Endothelial cell of umbilical vein (primary cell): ENCODE data around the gene PHB1. TPM values are rescaled to one million over a fixed set of nuclear protein-coding genes. Genes with fewer than 3 reads are reported as not detected.
"Not testable (repeated sequence)": the region's sequence is repeated elsewhere in the genome, so short reads cannot be mapped to it uniquely, and the experiment has no call there.

Experiments used
- BruUV-seq: library from RNA; stranded (reverse); fragments of 400-500 nt; replicated peaks from 2 replicates; lab custom pipeline; 2021; lab: Mats Ljungman, UMichigan
- CTCF ChIA-PET: fragments of 300-600, 350-600 bp; sonication (Branson Sonifier 250); formaldehyde crosslinking; loops from one replicate; lab custom pipeline; 2021; ENCODE audit warnings: antibody characterized with exemption, inconsistent platforms; lab: Charles Lee
- POLR2A ChIA-PET: fragments of 300-600, 350-600 bp; sonication (Branson Sonifier 250); formaldehyde crosslinking; loops from one replicate; lab custom pipeline; 2021; ENCODE audit warnings: antibody characterized with exemption, inconsistent platforms; lab: Charles Lee
- DNase-seq: peaks from one replicate; pipeline ENCODE4 v3.0.0-alpha.2; 2011; ENCODE audit warnings: low read depth, low spot score
- FAIRE-seq: peaks from 2 replicates; lab custom pipeline; 2011; peaks lifted over from hg19 to GRCh38; lab: Jason Lieb, UNC
- H2AFZ ChIP-seq: 2 replicates; pipeline ENCODE4 v1.6.0; 2012; ENCODE audit warnings: low read depth, low read length, control low read depth, inconsistent platforms
- H3K27ac ChIP-seq: 2 replicates; pipeline ENCODE4 v1.5.1; 2011; ENCODE audit warnings: low read depth, mild to moderate bottlenecking, control low read depth, low read length, moderate library complexity; ENCODE audit not compliant: insufficient read depth
- H3K27me3 ChIP-seq, 2 experiments: 2 replicates each; pipeline versions ENCODE4 v1.6.0 to v1.6.1; 2011; ENCODE audit warnings: low read length in 2 of 2, mixed read lengths in 1 of 2; ENCODE audit not compliant: control insufficient read depth in 2 of 2, insufficient read depth in 2 of 2
- H3K36me3 ChIP-seq, 2 experiments: 2 replicates in 1 of 2; 3 replicates in 1 of 2; pipeline ENCODE4 v1.5.1; 2011; ENCODE audit warnings: low read length in 2 of 2, mild to moderate bottlenecking in 1 of 2, moderate library complexity in 1 of 2; ENCODE audit not compliant: control insufficient read depth in 2 of 2, insufficient read depth in 2 of 2; ENCODE audit errors: extremely low read depth in 1 of 2
- H3K4me1 ChIP-seq: 3 replicates; pipeline ENCODE4 v1.5.1; 2011; ENCODE audit warnings: mild to moderate bottlenecking, low read length; ENCODE audit not compliant: control insufficient read depth, insufficient read depth; ENCODE audit errors: extremely low read depth
- H3K4me2 ChIP-seq: 2 replicates; pipeline ENCODE4 v1.6.1; 2011; ENCODE audit warnings: low read length, control low read depth, mixed read lengths; ENCODE audit not compliant: insufficient read depth
- H3K4me3 ChIP-seq, 3 experiments: fragments of 200-600 bp in 1 of 3; sonication (generic), shearing (Covaris generic) in 1 of 3; replicated peaks in 1 of 3; 2 replicates each; pipeline ENCODE4 v1.5.1; 2011 to 2016; ENCODE audit warnings: control low read depth in 3 of 3, low read length in 3 of 3, mild to moderate bottlenecking in 2 of 3, inconsistent platforms in 1 of 3, low read depth in 1 of 3, moderate library complexity in 1 of 3; ENCODE audit not compliant: insufficient read depth in 1 of 3
- H3K79me2 ChIP-seq: 2 replicates; pipeline ENCODE4 v1.6.0; 2012; ENCODE audit warnings: low read length, inconsistent platforms; ENCODE audit not compliant: control insufficient read depth, insufficient read depth
- H3K9ac ChIP-seq: replicated peaks from 2 replicates; pipeline ENCODE3; 2011; ENCODE audit warnings: low read length, control low read depth; ENCODE audit not compliant: insufficient read depth; ENCODE audit errors: extremely low read depth
- H3K9me1 ChIP-seq: replicated peaks from 3 replicates; pipeline ENCODE4 v1.6.0; 2011; ENCODE audit warnings: mild to moderate bottlenecking, low read length; ENCODE audit not compliant: control insufficient read depth, insufficient read depth; ENCODE audit errors: extremely low read depth
- H3K9me3 ChIP-seq: replicated peaks from 2 replicates; pipeline ENCODE4 v1.5.1; 2012; ENCODE audit warnings: low read length, inconsistent platforms; ENCODE audit not compliant: control insufficient read depth, insufficient read depth
- H4K20me1 ChIP-seq: replicated peaks from 2 replicates; pipeline ENCODE3; 2011; ENCODE audit warnings: mild to moderate bottlenecking, low read length; ENCODE audit not compliant: control insufficient read depth, insufficient read depth; ENCODE audit errors: extremely low read depth
- POLR2AphosphoS5 ChIP-seq: IDR thresholded peaks from 2 replicates; pipeline ENCODE4 v1.6.1; 2012; ENCODE audit warnings: low read depth, mild to moderate bottlenecking, control low read depth, low read length, moderate library complexity; ENCODE audit not compliant: insufficient read depth
- dilution Hi-C: fragments of 300-500 bp; cut with MboI; formaldehyde crosslinking; loops from one replicate; pipeline ENCODE4 v1.15.0; 2019; ENCODE audit warnings: low sequenced_read_pairs; ENCODE audit not compliant: extremely low pct_ligation_motif_present
- intact Hi-C: fragments of 100-400 bp; cut with micrococcal nuclease; formaldehyde crosslinking; loops from one replicate; pipeline ENCODE4 v1.10.0; 2022
- polyA plus RNA-seq, 4 experiments: library from polyadenylated mRNA; depleted of rRNA in 3 of 4; stranded (reverse) in 3 of 4; unstranded in 1 of 4; fragments of >200 nt; gene quantifications; 2 replicates each; pipeline versions ENCODE4 v1.2.1 to v1.2.3, GENCODE V29; 2011 to 2012; ENCODE audit warnings: missing spikeins in 1 of 4
- total RNA-seq: library from RNA; stranded (reverse); gene quantifications from 2 replicates; pipeline ENCODE4 v1.2.3, GENCODE V29; 2021
- TF ChIP-seq, protein P1 (sequence below), 2 donors: IDR thresholded peaks; 1 replicate in 1 of 2; 2 replicates in 1 of 2; pipeline ENCODE4 v1.5.1; 2011; ENCODE audit warnings: low read length in 2 of 2, mild to moderate bottlenecking in 2 of 2, moderate library complexity in 2 of 2, control low read depth in 1 of 2, inconsistent platforms in 1 of 2, low read depth in 1 of 2; ENCODE audit not compliant: insufficient read depth in 1 of 2; ENCODE audit errors: extremely low read depth in 1 of 2

The PHB1 gene
- total and polyA plus RNA-seq, 2 donors (not counting 3 experiments of a cell fraction or from before 2014, with no cell fraction given) = 222 to 287 TPM

DNA sequence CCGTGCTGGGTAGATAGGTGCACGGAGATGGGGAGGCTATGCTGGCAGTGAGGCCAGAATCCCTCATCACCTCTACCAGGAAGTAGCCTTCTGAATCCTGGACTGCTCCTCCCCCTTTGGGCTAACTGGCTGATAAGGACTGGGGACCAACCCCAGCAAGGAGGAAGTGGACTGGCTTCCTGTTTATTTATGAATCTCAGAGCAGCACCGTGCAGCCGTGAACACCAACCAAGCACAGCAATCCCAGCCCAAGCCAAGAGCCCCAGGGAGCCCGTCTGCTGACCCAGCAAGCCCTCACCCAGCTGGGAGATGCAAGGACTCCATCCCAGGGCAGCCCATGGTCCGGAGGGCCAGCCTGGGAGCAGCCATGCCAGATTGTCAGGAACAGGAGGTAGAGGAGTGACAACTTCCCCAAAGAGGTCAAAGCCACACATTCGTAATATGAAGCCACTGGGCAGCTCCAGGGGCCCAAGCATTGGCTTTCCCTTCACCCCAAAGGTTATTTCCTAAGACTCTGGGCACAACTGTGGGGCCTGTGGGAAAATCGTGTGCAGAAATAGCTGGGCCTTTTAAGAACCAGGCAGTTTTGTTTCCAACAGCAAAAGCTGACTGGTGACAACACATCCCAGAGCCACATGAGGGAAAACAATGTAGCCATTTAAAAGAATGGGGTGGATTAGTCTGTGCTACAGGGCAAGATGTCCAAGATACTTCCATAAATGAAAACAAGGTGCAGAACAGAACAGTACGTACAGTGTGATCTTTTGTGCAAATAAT, 23.9 kb downstream of the PHB1 start:
- H3K9ac ChIP-seq = no peak overlapping the region
- H4K20me1 ChIP-seq = no peaks in the 10 kb centered on the region
- H3K79me2 ChIP-seq = no peaks in the 10 kb centered on the region
- H3K9me3 ChIP-seq = no peaks in the 10 kb centered on the region
- H3K4me3 ChIP-seq = no peak overlapping the region
- peak; percentile 29 for DNase-seq
- no peaks in the 10 kb centered on the region for H3K9me1 ChIP-seq
- peak overlapping the region; percentile 49 for H3K4me2 ChIP-seq
- POLR2A ChIA-PET = no interaction called here
- no peaks in the 10 kb centered on the region for H3K27me3 ChIP-seq
- BruUV-seq = no TSS peak
- peak overlapping the region; percentile 100 for H2AFZ ChIP-seq
- H3K36me3 ChIP-seq = no peaks in the 10 kb centered on the region
- peak; percentile 84 for FAIRE-seq
- TF ChIP-seq POLR2AphosphoS5 = peak; percentile 26
- TF ChIP-seq, protein P1, sequence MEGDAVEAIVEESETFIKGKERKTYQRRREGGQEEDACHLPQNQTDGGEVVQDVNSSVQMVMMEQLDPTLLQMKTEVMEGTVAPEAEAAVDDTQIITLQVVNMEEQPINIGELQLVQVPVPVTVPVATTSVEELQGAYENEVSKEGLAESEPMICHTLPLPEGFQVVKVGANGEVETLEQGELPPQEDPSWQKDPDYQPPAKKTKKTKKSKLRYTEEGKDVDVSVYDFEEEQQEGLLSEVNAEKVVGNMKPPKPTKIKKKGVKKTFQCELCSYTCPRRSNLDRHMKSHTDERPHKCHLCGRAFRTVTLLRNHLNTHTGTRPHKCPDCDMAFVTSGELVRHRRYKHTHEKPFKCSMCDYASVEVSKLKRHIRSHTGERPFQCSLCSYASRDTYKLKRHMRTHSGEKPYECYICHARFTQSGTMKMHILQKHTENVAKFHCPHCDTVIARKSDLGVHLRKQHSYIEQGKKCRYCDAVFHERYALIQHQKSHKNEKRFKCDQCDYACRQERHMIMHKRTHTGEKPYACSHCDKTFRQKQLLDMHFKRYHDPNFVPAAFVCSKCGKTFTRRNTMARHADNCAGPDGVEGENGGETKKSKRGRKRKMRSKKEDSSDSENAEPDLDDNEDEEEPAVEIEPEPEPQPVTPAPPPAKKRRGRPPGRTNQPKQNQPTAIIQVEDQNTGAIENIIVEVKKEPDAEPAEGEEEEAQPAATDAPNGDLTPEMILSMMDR (IDR thresholded peaks at IDR 0.05; ENCODE audit: extremely low read depth in 1 of 2, insufficient read depth in 1 of 2, low read depth in 1 of 2, low read length in 2 of 2) = no peak
- intact Hi-C loops = no loop called here
- CTCF ChIA-PET = interaction anchor here (1.1 to 1.8 kb wide), 5 partner anchors 9 to 100 kb away, joined by 3 to 9 read pairs (median 3); no protein-coding TSS in a partner anchor
- H3K4me1 ChIP-seq = peaks cover 19% of the 10 kb centered on the region
- peak overlapping the region; percentile 33 for H3K27ac ChIP-seq
- dilution Hi-C loops = no loop called here

DNA sequence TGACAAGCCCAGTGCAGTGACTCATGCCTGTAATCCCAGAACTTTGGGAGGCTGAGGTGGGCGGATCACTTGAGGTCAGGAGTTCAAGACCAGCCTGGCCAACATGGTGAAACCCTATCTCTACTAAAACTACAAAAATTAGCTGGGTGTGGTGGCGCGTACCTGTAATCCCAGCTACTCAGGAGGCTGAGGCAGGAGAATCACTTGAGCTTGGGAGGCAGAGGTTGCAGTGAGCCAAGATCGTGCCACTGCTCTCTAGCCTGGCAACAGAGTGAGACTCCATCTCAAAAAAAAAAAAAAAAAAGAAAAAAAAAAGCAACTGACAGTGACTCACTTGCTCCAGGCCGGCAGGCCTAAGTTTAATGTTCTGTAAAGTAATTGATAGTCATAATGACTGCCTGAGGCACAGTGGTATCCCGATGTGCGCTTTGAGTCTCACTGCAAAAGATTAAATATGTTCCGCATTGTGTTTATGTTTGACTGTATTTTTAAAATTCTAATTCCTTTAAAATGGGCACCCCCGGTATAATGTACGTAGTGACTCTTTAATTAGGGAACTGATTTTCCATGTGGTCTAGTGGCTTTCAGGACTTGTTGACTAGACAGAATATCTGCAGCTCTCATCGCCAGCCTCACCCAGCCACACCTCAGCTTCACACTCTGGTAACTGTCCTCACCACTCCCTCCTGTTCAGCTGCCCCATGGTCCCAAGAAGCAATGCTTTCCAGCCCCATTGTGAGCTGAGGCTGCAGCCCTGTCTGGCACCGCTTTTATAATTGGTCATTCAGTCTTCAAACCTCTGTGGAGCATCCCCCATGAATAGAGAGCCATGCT, 25.0 kb downstream of the PHB1 start:
- H3K9me1 ChIP-seq, BruUV-seq, H3K4me3 ChIP-seq, H3K36me3 ChIP-seq, DNase-seq, intact Hi-C loops, FAIRE-seq, H3K79me2 ChIP-seq, H3K9me3 ChIP-seq, H3K27me3 ChIP-seq, dilution Hi-C loops, H3K9ac ChIP-seq, H3K4me2 ChIP-seq, H4K20me1 ChIP-seq, POLR2A ChIA-PET, H3K27ac ChIP-seq: not testable (repeated sequence)
- Histone ChIP-seq H2AFZ (peak overlapping the region; percentile 100), H3K4me1 (peaks cover 17% of the 10 kb centered on the region)
- CTCF ChIA-PET = interaction anchor here (1.4 kb wide), 1 partner anchor 8 kb away, joined by 3 read pairs; no protein-coding TSS in a partner anchor
